Right atrium auricular region (tissue), 2 donors: ENCODE measurements around the gene MC3R. TPM values are rescaled to one million over a fixed set of nuclear protein-coding genes. Genes with fewer than 3 reads are reported as not detected.

Experiments
- DNase-seq: peaks from one replicate; pipeline ENCODE4 v3.0.0-alpha.2; 2019; ENCODE audit warnings: low spot score
- H3K27ac ChIP-seq, 2 donors: fragments of 200-600 bp; sonication (generic); 1 replicate in 1 of 2; 2 replicates in 1 of 2; pipeline ENCODE4 v1.5.1; 2016 to 2019
- H3K27me3 ChIP-seq, 2 donors: fragments of 200-600 bp; sonication (generic); one replicate each; pipeline versions ENCODE4 v1.5.1 to v1.6.0; 2017 to 2019
- H3K36me3 ChIP-seq: fragments of 200-600 bp; sonication (generic); one replicate; pipeline ENCODE4 v1.5.1; 2016
- H3K4me1 ChIP-seq, 2 donors: fragments of 200-600 bp; sonication (generic); one replicate each; pipeline versions ENCODE4 v1.5.1 to v1.6.0; 2017 to 2019
- H3K4me3 ChIP-seq, 2 donors: fragments of 200-600 bp; sonication (generic); 1 replicate in 1 of 2; 2 replicates in 1 of 2; pipeline ENCODE4 v1.5.1; 2017 to 2019; ENCODE audit warnings: mild to moderate bottlenecking in 1 of 2, moderate library complexity in 1 of 2
- H3K9me3 ChIP-seq, 2 donors: fragments of 200-600 bp; sonication (generic); one replicate each; pipeline ENCODE4 v1.5.1; 2019
- CTCF ChIP-seq, 2 donors: fragments of 200-600 bp; sonication (generic); IDR thresholded peaks; one replicate each; pipeline ENCODE4 v1.5.1; 2019; ENCODE audit warnings: antibody characterized with exemption in 2 of 2
- total RNA-seq, 2 donors: library from RNA; depleted of rRNA; stranded (reverse); fragments of >200 nt; gene quantifications; one replicate each; pipeline ENCODE4 v1.1.0, GENCODE V29; 2016

MC3R gene
- total RNA-seq, 2 donors from 2014 or later: not detected

GRCh38 chr20:56273491-56273890, 25.0 kb downstream of the MC3R start:
- Histone ChIP-seq H3K4me1 (no peaks in the 10 kb centered on the region), H3K9me3 (no peaks in the 10 kb centered on the region), H3K27me3 (no peaks in the 10 kb centered on the region), H3K27ac (no peak overlapping the region), H3K36me3 (no peaks in the 10 kb centered on the region), H3K4me3 (no peak overlapping the region)
- no peak for DNase-seq
- no peak for TF ChIP-seq CTCF (IDR thresholded peaks at IDR 0.05)

GRCh38 chr20:56274156-56274555, 25.6 kb downstream of the MC3R start:
- DNase-seq: no peak
- Histone ChIP-seq H3K36me3 (no peaks in the 10 kb centered on the region), H3K27ac (no peak overlapping the region), H3K4me3 (no peak overlapping the region), H3K27me3 (no peaks in the 10 kb centered on the region), H3K9me3 (no peaks in the 10 kb centered on the region), H3K4me1 (no peaks in the 10 kb centered on the region)
- TF ChIP-seq CTCF (IDR thresholded peaks at IDR 0.05): no peak

- no peak overlapping the region for H3K27ac ChIP-seq
- no peak for DNase-seq
- no peaks in the 10 kb centered on the region for H3K27me3 ChIP-seq
- no peak for TF ChIP-seq CTCF (IDR thresholded peaks at IDR 0.05)
- no peaks in the 10 kb centered on the region for H3K4me1 ChIP-seq
- peaks cover 0 to 6% of the 10 kb centered on the region in 2 donors for H3K9me3 ChIP-seq
- H3K36me3 ChIP-seq: no peaks in the 10 kb centered on the region
- no peak overlapping the region for H3K4me3 ChIP-seq
Measured at GRCh38 chr20:56278196-56278595, 29.7 kb downstream of the MC3R start.

GRCh38 chr20:56285496-56285895, 37.0 kb downstream of the MC3R start:
- H3K4me3 ChIP-seq: no peak overlapping the region
- no peaks in the 10 kb centered on the region for H3K36me3 ChIP-seq
- H3K9me3 ChIP-seq: peaks cover 0 to 6% of the 10 kb centered on the region in 2 donors
- no peaks in the 10 kb centered on the region for H3K4me1 ChIP-seq
- no peak for DNase-seq
- TF ChIP-seq CTCF (IDR thresholded peaks at IDR 0.05): no peak
- no peaks in the 10 kb centered on the region for H3K27me3 ChIP-seq
- H3K27ac ChIP-seq: no peak overlapping the region

- H3K4me3 ChIP-seq: no peak overlapping the region
- H3K27ac ChIP-seq: no peak overlapping the region
- no peaks in the 10 kb centered on the region for H3K9me3 ChIP-seq
- no peaks in the 10 kb centered on the region for H3K27me3 ChIP-seq
- DNase-seq: no peak
- no peaks in the 10 kb centered on the region for H3K4me1 ChIP-seq
- TF ChIP-seq CTCF (IDR thresholded peaks at IDR 0.05): no peak
- no peaks in the 10 kb centered on the region for H3K36me3 ChIP-seq
Measured at GRCh38 chr20:56289652-56290051, 41.1 kb downstream of the MC3R start.

- H3K9me3 ChIP-seq: no peaks in the 10 kb centered on the region
- no peak for TF ChIP-seq CTCF (IDR thresholded peaks at IDR 0.05)
- H3K27me3 ChIP-seq: no peaks in the 10 kb centered on the region
- H3K4me1 ChIP-seq: no peaks in the 10 kb centered on the region
- H3K4me3 ChIP-seq: no peak overlapping the region
- DNase-seq: no peak
- no peak overlapping the region for H3K27ac ChIP-seq
- H3K36me3 ChIP-seq: no peaks in the 10 kb centered on the region
Measured at GRCh38 chr20:56299362-56299761, 50.8 kb downstream of the MC3R start.
